ENCODE data around the gene KAZN. TPM values are rescaled to one million over a fixed set of nuclear protein-coding genes. Genes with fewer than 3 reads are reported as not detected.

KAZN gene
- total and polyA plus RNA-seq, 2 of the 8 experiments (the other 6 are each of a cell fraction or from before 2014, with no cell fraction given), result 3.7 to 11.8 TPM

- no peak overlapping the region for H4K8ac ChIP-seq (ENCODE audit: extremely low read depth, insufficient read depth, low read length)
- H3K23me2 ChIP-seq (ENCODE audit: low read depth, low read length), result peaks cover 3% of the 10 kb centered on the region; the same call in 1 of the 2 replicates
- 92% methylated on average over 4 of the region's 4 CpGs; no CpG with 5 or more reads in 1 of the 2 experiments for WGBS, 2 experiments (ENCODE audit: extremely low coverage in 1 of 2, insufficient coverage in 1 of 2, insufficient read length in 1 of 2, insufficient replicate concordance in 2 of 2, low coverage in 1 of 2, low lambda C conversion rate in 2 of 2, missing lambda C conversion rate in 1 of 2)
- H3K9me3 ChIP-seq (ENCODE audit: insufficient read depth in 2 of 2, low read depth in 1 of 2, low read length in 1 of 2), result no peaks in the 10 kb centered on the region
- H2BK12ac ChIP-seq (ENCODE audit: low read depth, low read length), result no peak overlapping the region
- no peak overlapping the region for H4K5ac ChIP-seq (ENCODE audit: insufficient read length, low read depth, low read length)
- no peak overlapping the region for H2BK20ac ChIP-seq (ENCODE audit: low read length)
- no peak overlapping the region for H3K4me3 ChIP-seq (ENCODE audit: extremely low read depth in 1 of 4, insufficient read depth in 2 of 4, low read depth in 3 of 4, low read length in 4 of 4)
- no peak overlapping the region for H3K23ac ChIP-seq (ENCODE audit: insufficient read length)
- no peak overlapping the region for H3K18ac ChIP-seq (ENCODE audit: extremely low read depth, low read length)
- no peak overlapping the region for H3K56ac ChIP-seq (replicated peaks; ENCODE audit: insufficient read length, low read depth, low read length)
- peaks cover 0 to 2% (median 0%) of the 10 kb centered on the region in 4 experiments; a peak in 2 of 7 replicates for H3K27me3 ChIP-seq (replicated peaks in 1 of 4; ENCODE audit: control insufficient read depth in 3 of 4, extremely low read depth in 1 of 4, insufficient read depth in 3 of 4, low read length in 3 of 4)
- H2BK5ac ChIP-seq (ENCODE audit: low read depth, low read length), result no peak overlapping the region
- H2AK5ac ChIP-seq (ENCODE audit: low read depth, low read length), result no peak overlapping the region
- H4K91ac ChIP-seq (replicated peaks; ENCODE audit: insufficient read length, low read length), result no peak overlapping the region
- H4K20me1 ChIP-seq (replicated peaks in 1 of 2; ENCODE audit: control insufficient read depth in 1 of 2, insufficient read depth in 2 of 2, low read length in 2 of 2), result peaks cover 0 to 2% of the 10 kb centered on the region in 2 experiments
- H2AFZ ChIP-seq (ENCODE audit: low read length), result no peak overlapping the region
- ChIA-PET CTCF (ENCODE audit: partially characterized antibody) (interaction anchor here (1.5 to 3.2 kb wide), 2 partner anchors 9 to 10 kb away, joined by 3 to 24 read pairs; no protein-coding TSS in a partner anchor), POLR2A (ENCODE audit: partially characterized antibody) (no interaction called here)
- H3K9ac ChIP-seq (replicated peaks in 1 of 4; ENCODE audit: extremely low read depth in 1 of 4, low read depth in 3 of 4, low read length in 3 of 4), result no peak overlapping the region
- FAIRE-seq, result no peak
- no peaks in the 10 kb centered on the region for H3K79me1 ChIP-seq (ENCODE audit: low read depth, low read length)
- H3K4me1 ChIP-seq (replicated peaks in 1 of 4; ENCODE audit: control insufficient read depth in 3 of 4, insufficient read depth in 4 of 4, low read length in 3 of 4), result no peaks in the 10 kb centered on the region
- H2BK15ac ChIP-seq (ENCODE audit: low read length), result no peak overlapping the region
- no peak overlapping the region for H3K14ac ChIP-seq (ENCODE audit: insufficient read length)
- no peak overlapping the region for H3K4me2 ChIP-seq (ENCODE audit: insufficient read depth in 1 of 2, low read depth in 2 of 2, low read length in 2 of 2)
- H2BK120ac ChIP-seq (replicated peaks; ENCODE audit: low read depth, low read length), result no peak overlapping the region
- H3K27ac ChIP-seq (ENCODE audit: low read depth, low read length), result no peak overlapping the region
- H3K79me2 ChIP-seq (ENCODE audit: control insufficient read depth in 1 of 2, insufficient read depth in 2 of 2, low read length in 2 of 2), result no peaks in the 10 kb centered on the region
- TF ChIP-seq HDAC2 (IDR thresholded peaks at IDR 0.05; ENCODE audit: borderline replicate concordance in 1 of 2, low read depth in 2 of 2, low read length in 2 of 2), result no peak
- no peak for TF ChIP-seq TAF1 (IDR thresholded peaks at IDR 0.05; ENCODE audit: low read depth, low read length)
- TF ChIP-seq GTF2F1 (IDR thresholded peaks at IDR 0.05; ENCODE audit: borderline replicate concordance, low read depth, low read length), result no peak
- H3K36me3 ChIP-seq (ENCODE audit: control insufficient read depth in 2 of 4, insufficient read depth in 4 of 4, low read length in 3 of 4), result no peaks in the 10 kb centered on the region
- no peak for DNase-seq (ENCODE audit: low read depth in 1 of 2, low spot score in 2 of 2)
- no peak overlapping the region for H3K4ac ChIP-seq (replicated peaks; ENCODE audit: insufficient read length, low read depth, low read length)
These were observed 17.5 kb upstream of the KAZN start for GRCh38 chr1:14580986-14581385.
